H9 (cell line): ENCODE data around the gene SIRPB1. TPM values are rescaled to one million over a fixed set of nuclear protein-coding genes. Genes with fewer than 3 reads are reported as not detected.

Experiments used
- DNase-seq: peaks from one replicate; pipeline ENCODE4 v3.0.0-alpha.2; 2017
- H2AFZ ChIP-seq: one replicate; pipeline ENCODE4 v1.6.1; 2013; ENCODE audit warnings: mild to moderate bottlenecking, low read length, control low read depth, moderate library complexity
- H2AK5ac ChIP-seq: 2 replicates; pipeline ENCODE4 v1.6.1; 2013; ENCODE audit warnings: low read length, control low read depth, mixed read lengths; ENCODE audit not compliant: insufficient read length
- H2BK120ac ChIP-seq: one replicate; pipeline ENCODE4 v1.6.1; 2013; ENCODE audit warnings: low read depth, mild to moderate bottlenecking, low read length, control low read depth, inconsistent platforms; ENCODE audit not compliant: poor library complexity, severe bottlenecking
- H2BK12ac ChIP-seq: 2 replicates; pipeline ENCODE4 v1.6.1; 2013; ENCODE audit warnings: low read length, control low read depth, mixed read lengths, low read depth; ENCODE audit not compliant: insufficient read length
- H2BK15ac ChIP-seq: 2 replicates; pipeline ENCODE4 v1.6.1; 2013; ENCODE audit warnings: low read depth, low read length, control low read depth
- H2BK20ac ChIP-seq: one replicate; pipeline ENCODE4 v1.6.1; 2013; ENCODE audit warnings: low read depth, mild to moderate bottlenecking, low read length, control low read depth, inconsistent platforms; ENCODE audit not compliant: poor library complexity, severe bottlenecking
- H2BK5ac ChIP-seq: 2 replicates; pipeline ENCODE4 v1.6.1; 2013; ENCODE audit warnings: low read length, control low read depth, mixed read lengths; ENCODE audit not compliant: insufficient read length
- H3K14ac ChIP-seq: 2 replicates; pipeline ENCODE4 v1.6.1; 2013; ENCODE audit warnings: low read length, control low read depth; ENCODE audit not compliant: insufficient read depth
- H3K18ac ChIP-seq: 2 replicates; pipeline ENCODE4 v1.6.1; 2013; ENCODE audit warnings: low read depth, mild to moderate bottlenecking, mixed read lengths, low read length, control low read depth; ENCODE audit not compliant: insufficient read length
- H3K23ac ChIP-seq: 2 replicates; pipeline ENCODE4 v1.6.1; 2013; ENCODE audit warnings: low read length, control low read depth, mixed read lengths, low read depth; ENCODE audit not compliant: insufficient read length
- H3K23me2 ChIP-seq: 2 replicates; pipeline ENCODE4 v1.6.1; 2013; ENCODE audit warnings: low read depth, mild to moderate bottlenecking, mixed read lengths, low read length, control low read depth; ENCODE audit not compliant: insufficient read length, poor library complexity, severe bottlenecking
- H3K27ac ChIP-seq: 2 replicates; pipeline ENCODE4 v1.5.1; 2013; ENCODE audit warnings: low read length, control low read depth, mixed read lengths, low read depth; ENCODE audit not compliant: insufficient read length
- H3K27me3 ChIP-seq: 2 replicates; pipeline ENCODE4 v1.6.1; 2013; ENCODE audit warnings: low read length, control low read depth, inconsistent platforms; ENCODE audit not compliant: insufficient read depth
- H3K4ac ChIP-seq: 2 replicates; pipeline ENCODE4 v1.6.1; 2013; ENCODE audit warnings: low read depth, mild to moderate bottlenecking, control low read depth, inconsistent platforms, low read length, moderate library complexity
- H3K4me1 ChIP-seq: 2 replicates; pipeline ENCODE4 v1.6.1; 2013; ENCODE audit warnings: low read length, control low read depth, inconsistent platforms; ENCODE audit not compliant: insufficient read depth
- H3K4me2 ChIP-seq: 2 replicates; pipeline ENCODE4 v1.6.1; 2013; ENCODE audit warnings: low read length, control low read depth, mixed read lengths; ENCODE audit not compliant: insufficient read length, insufficient read depth
- H3K56ac ChIP-seq: 2 replicates; pipeline ENCODE4 v1.6.1; 2013; ENCODE audit warnings: low read depth, mild to moderate bottlenecking, mixed read lengths, low read length, control low read depth; ENCODE audit not compliant: insufficient read length
- H3K79me1 ChIP-seq: 2 replicates; pipeline ENCODE4 v1.6.1; 2013; ENCODE audit warnings: low read depth, mild to moderate bottlenecking, moderate library complexity, low read length, control low read depth, inconsistent platforms; ENCODE audit not compliant: insufficient read depth, poor library complexity, severe bottlenecking
- H3K79me2 ChIP-seq: 2 replicates; pipeline ENCODE4 v1.6.1; 2013; ENCODE audit warnings: low read length, control low read depth, inconsistent platforms; ENCODE audit not compliant: insufficient read depth
- H3K9ac ChIP-seq: 2 replicates; pipeline ENCODE4 v1.6.1; 2013; ENCODE audit warnings: low read length, control low read depth, mixed read lengths; ENCODE audit not compliant: insufficient read length; ENCODE audit errors: extremely low read depth
- H3K9me3 ChIP-seq: one replicate; pipeline ENCODE4 v1.6.1; 2013; ENCODE audit warnings: low read depth, low read length, inconsistent platforms; ENCODE audit not compliant: control insufficient read depth
- H3T11ph ChIP-seq: one replicate; pipeline ENCODE4 v1.6.1; 2013; ENCODE audit warnings: mild to moderate bottlenecking, low read length, control low read depth, inconsistent platforms
- H4K20me1 ChIP-seq: one replicate; pipeline ENCODE4 v1.6.1; 2013; ENCODE audit not compliant: control insufficient read depth, insufficient read length, insufficient read depth
- H4K5ac ChIP-seq: 2 replicates; pipeline ENCODE4 v1.6.1; 2013; ENCODE audit warnings: low read depth, mild to moderate bottlenecking, mixed read lengths, low read length, control low read depth; ENCODE audit not compliant: insufficient read length
- H4K8ac ChIP-seq: replicated peaks from 2 replicates; pipeline ENCODE4 v1.6.1; 2013; ENCODE audit warnings: low read length, control low read depth, mixed read lengths, low read depth; ENCODE audit not compliant: insufficient read length
- H4K91ac ChIP-seq: 2 replicates; pipeline ENCODE4 v1.6.1; 2013; ENCODE audit warnings: low read depth, mild to moderate bottlenecking, moderate library complexity, mixed read lengths, low read length, control low read depth; ENCODE audit not compliant: insufficient read length
- H3K27ac Mint-ChIP-seq, 3 experiments: 2 replicates in 2 of 3; 3 replicates in 1 of 3; pipeline ENCODE4 v1.8.0; 2020 to 2021; ENCODE audit warnings: mixed read lengths in 3 of 3, mild to moderate bottlenecking in 1 of 3, moderate library complexity in 1 of 3
- H3K27me3 Mint-ChIP-seq: 2 replicates; pipeline ENCODE4 v1.8.0; 2021; ENCODE audit warnings: low read depth, mild to moderate bottlenecking, moderate library complexity, mixed read lengths
- H3K36me3 Mint-ChIP-seq, 3 experiments: 2 replicates in 2 of 3; 3 replicates in 1 of 3; pipeline ENCODE4 v1.8.0; 2020 to 2021; ENCODE audit warnings: low read depth in 3 of 3, mixed read lengths in 3 of 3; ENCODE audit not compliant: insufficient read depth in 1 of 3
- H3K4me1 Mint-ChIP-seq, 2 experiments: 2 replicates each; pipeline ENCODE4 v1.8.0; 2020; ENCODE audit warnings: mixed read lengths in 2 of 2
- H3K4me3 Mint-ChIP-seq, 2 experiments: 2 replicates in 1 of 2; 3 replicates in 1 of 2; pipeline ENCODE4 v1.8.0; 2020 to 2021; ENCODE audit warnings: mild to moderate bottlenecking in 2 of 2, mixed read lengths in 2 of 2, moderate library complexity in 1 of 2
- H3K9me3 Mint-ChIP-seq, 2 experiments: 2 replicates in 1 of 2; 3 replicates in 1 of 2; pipeline ENCODE4 v1.8.0; 2020; ENCODE audit warnings: mild to moderate bottlenecking in 2 of 2, mixed read lengths in 2 of 2, moderate library complexity in 1 of 2
- CTCF ChIP-seq: fragments of 200-600 bp; sonication (generic); conservative IDR thresholded peaks from 3 replicates; pipeline ENCODE4 v1.8.0; 2021; ENCODE audit warnings: antibody characterized with exemption, mild to moderate bottlenecking
- WGBS: extraction: QIAGEN DNeasy Blood & Tissue Kit; methylation state at CpG from one replicate; pipeline ENCODE4 v1.1.7; 2013; ENCODE audit warnings: missing lambda C conversion rate, low lambda C conversion rate, mixed read lengths; ENCODE audit not compliant: insufficient read length; ENCODE audit errors: extremely low coverage; 5-methylcytosine and 5-hydroxymethylcytosine counted together
- total RNA-seq: library from RNA; stranded (reverse); gene quantifications from 2 replicates; pipeline ENCODE4 v1.2.1, GENCODE V29; 2021

Gene SIRPB1
- total RNA-seq, 1 experiment from 2014 or later = 1.0 TPM

GRCh38 chr20:1600736-1601135, 19.1 kb downstream of the SIRPB1 start:
- Mint-ChIP-seq H3K36me3 (no peaks in the 10 kb centered on the region), H3K9me3 (no peaks in the 10 kb centered on the region), H3K27ac (no peak overlapping the region), H3K4me1 (no peaks in the 10 kb centered on the region), H3K4me3 (no peak overlapping the region), H3K27me3 (no peaks in the 10 kb centered on the region)
- no peaks in the 10 kb centered on the region for H4K20me1 ChIP-seq
- H3K14ac ChIP-seq = no peak overlapping the region
- H2BK20ac ChIP-seq = no peak overlapping the region
- no peak overlapping the region for H3K4ac ChIP-seq
- no peaks in the 10 kb centered on the region for H3K4me1 ChIP-seq
- H3K4me2 ChIP-seq = no peak overlapping the region
- no peaks in the 10 kb centered on the region for H3K79me2 ChIP-seq
- no peak overlapping the region for H3K18ac ChIP-seq
- H3T11ph ChIP-seq = no peak overlapping the region
- no peak overlapping the region for H2BK12ac ChIP-seq
- H4K91ac ChIP-seq = no peak overlapping the region
- H3K27me3 ChIP-seq = no peaks in the 10 kb centered on the region
- H3K23me2 ChIP-seq = no peaks in the 10 kb centered on the region
- no peak overlapping the region for H2BK5ac ChIP-seq
- no peaks in the 10 kb centered on the region for H3K79me1 ChIP-seq
- no peak overlapping the region for H3K56ac ChIP-seq
- no peak overlapping the region for H4K5ac ChIP-seq
- H4K8ac ChIP-seq = no peak overlapping the region
- no peak for TF ChIP-seq CTCF
- no peak overlapping the region for H2AFZ ChIP-seq
- no peak overlapping the region for H2BK15ac ChIP-seq
- H3K9me3 ChIP-seq = no peaks in the 10 kb centered on the region
- H3K23ac ChIP-seq = no peak overlapping the region
- DNase-seq = no peak
- no CpG with 5 or more reads among the region's 5 CpGs for WGBS
- H3K9ac ChIP-seq = no peak overlapping the region
- no peak overlapping the region for H3K27ac ChIP-seq
- H2AK5ac ChIP-seq = no peak overlapping the region
- H2BK120ac ChIP-seq = no peak overlapping the region
